Psoas muscle (tissue), 8 donors: Measurements from ENCODE around the gene FRZB. TPM values are rescaled to one million over a fixed set of nuclear protein-coding genes. Genes with fewer than 3 reads are reported as not detected.
A peak's percentile ranks its signal among the peaks of the same experiment; 100 is the strongest.

ENCODE experiments used
- ATAC-seq, 4 donors: fragments of 200-7000 bp; cut with Tn5 transposase; one replicate each; pipeline ENCODE4 v1.9.1; 2020; ENCODE audit warnings: moderate library complexity in 3 of 4, mild to moderate bottlenecking in 2 of 4
- DNase-seq, 2 donors: peaks; one replicate each; pipeline ENCODE4 v3.0.0-alpha.2; 2020
- H3K27ac ChIP-seq: fragments of 200-600 bp; one replicate; pipeline ENCODE4 v1.8.0; 2022
- H3K27me3 ChIP-seq, 3 donors: fragments of 200-600 bp in 1 of 3; one replicate each; pipeline versions ENCODE4 v1.6.1 to v1.8.0; 2013 to 2022; ENCODE audit warnings: low read length in 2 of 3, mild to moderate bottlenecking in 2 of 3, moderate library complexity in 1 of 3; ENCODE audit not compliant: insufficient read depth in 3 of 3
- H3K36me3 ChIP-seq, 2 donors: fragments of 200-600 bp in 1 of 2; one replicate each; pipeline versions ENCODE4 v1.6.1 to v1.8.0; 2013 to 2022; ENCODE audit warnings: low read depth in 1 of 2, mild to moderate bottlenecking in 1 of 2, moderate library complexity in 1 of 2; ENCODE audit not compliant: insufficient read depth in 1 of 2
- H3K4me1 ChIP-seq: fragments of 200-600 bp; one replicate; pipeline ENCODE4 v1.8.0; 2022
- H3K4me3 ChIP-seq: fragments of 200-600 bp; one replicate; pipeline ENCODE4 v1.8.0; 2022; ENCODE audit warnings: mild to moderate bottlenecking
- H3K9me3 ChIP-seq: fragments of 200-600 bp; one replicate; pipeline ENCODE4 v1.8.0; 2022
- WGBS, 3 donors: extraction: QIAGEN DNeasy Blood & Tissue Kit; methylation state at CpG; one replicate each; pipeline versions ENCODE4 v1.1.6 to v1.1.7; 2013; 5-methylcytosine and 5-hydroxymethylcytosine counted together
- intact Hi-C, 2 donors: fragments of 100-400 bp; cut with DNase I; formaldehyde crosslinking; loops; one replicate each; pipeline versions ENCODE4 v1.11.0 to v1.14.2; 2022
- polyA plus RNA-seq, 3 donors: library from polyadenylated mRNA; stranded (reverse); fragments of 200-250 nt; gene quantifications; one replicate each; pipeline ENCODE4 v1.2.3, GENCODE V29; 2013
- total RNA-seq, 4 donors: library from RNA; stranded (reverse); fragmentation: NEBNext Ultra II Directional in 2 of 4; extraction: Animal tissue kit (Norgen Biotek cat#: 25700) in 2 of 4; gene quantifications; one replicate each; pipeline versions ENCODE4 v1.2.1 to v1.2.4, GENCODE V29; 2021 to 2023
- TF ChIP-seq, protein P1 (sequence below): fragments of 200-600 bp; IDR thresholded peaks from one replicate; pipeline ENCODE4 v1.8.0; 2022; ENCODE audit warnings: antibody characterized with exemption
- donor health status: healthy with polysubstance abuse.
- donor health status: DM: no; HTN: no; CAD: no; lungs with moderate emphysema.
- donor health status: Bipolar disorder and iron deficiency.
- donor health status: healthy.
- donor health status: DM: yes; HTN: yes; CAD: no.
- donor health status: DM: no; HTN: no; CAD: no.
- donor health status: DM: no; HTN: no; CAD: no.
- donor health status: DM: yes; HTN: yes; CAD: no.

The FRZB gene
- total and polyA plus RNA-seq, 7 donors = 0.57 to 19.8 (median 2.7) TPM

DNA sequence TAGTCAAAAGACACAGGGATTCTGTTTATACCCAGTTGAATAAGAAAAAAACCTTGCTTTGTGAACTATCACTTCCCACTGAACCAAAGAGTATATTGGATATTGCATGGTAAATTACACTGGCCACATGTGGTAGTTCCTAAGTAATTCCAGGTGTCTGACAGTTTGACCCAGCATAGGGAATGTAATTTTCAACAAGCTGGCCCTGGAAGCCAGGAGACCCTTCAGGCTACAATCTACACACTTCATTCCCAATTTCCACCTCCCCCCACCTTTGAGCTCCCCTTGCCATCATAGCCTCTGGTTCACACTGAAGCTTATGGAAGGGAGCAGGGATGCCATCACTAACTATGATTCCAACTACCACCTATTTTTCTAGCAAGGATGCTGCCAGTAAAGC, 2.8 kb downstream of the FRZB start:
- DNase-seq (no peak), ATAC-seq (no peak)
- TF ChIP-seq, protein P1, sequence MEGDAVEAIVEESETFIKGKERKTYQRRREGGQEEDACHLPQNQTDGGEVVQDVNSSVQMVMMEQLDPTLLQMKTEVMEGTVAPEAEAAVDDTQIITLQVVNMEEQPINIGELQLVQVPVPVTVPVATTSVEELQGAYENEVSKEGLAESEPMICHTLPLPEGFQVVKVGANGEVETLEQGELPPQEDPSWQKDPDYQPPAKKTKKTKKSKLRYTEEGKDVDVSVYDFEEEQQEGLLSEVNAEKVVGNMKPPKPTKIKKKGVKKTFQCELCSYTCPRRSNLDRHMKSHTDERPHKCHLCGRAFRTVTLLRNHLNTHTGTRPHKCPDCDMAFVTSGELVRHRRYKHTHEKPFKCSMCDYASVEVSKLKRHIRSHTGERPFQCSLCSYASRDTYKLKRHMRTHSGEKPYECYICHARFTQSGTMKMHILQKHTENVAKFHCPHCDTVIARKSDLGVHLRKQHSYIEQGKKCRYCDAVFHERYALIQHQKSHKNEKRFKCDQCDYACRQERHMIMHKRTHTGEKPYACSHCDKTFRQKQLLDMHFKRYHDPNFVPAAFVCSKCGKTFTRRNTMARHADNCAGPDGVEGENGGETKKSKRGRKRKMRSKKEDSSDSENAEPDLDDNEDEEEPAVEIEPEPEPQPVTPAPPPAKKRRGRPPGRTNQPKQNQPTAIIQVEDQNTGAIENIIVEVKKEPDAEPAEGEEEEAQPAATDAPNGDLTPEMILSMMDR = no peak
- Histone ChIP-seq H3K4me3 (no peak overlapping the region), H3K36me3 (no peaks in the 10 kb centered on the region), H3K27ac (no peak overlapping the region), H3K9me3 (no peaks in the 10 kb centered on the region), H3K4me1 (peaks cover 15% of the 10 kb centered on the region), H3K27me3 (peaks cover 0 to 10% (median 0%) of the 10 kb centered on the region in 3 donors)
- intact Hi-C loops = no loop called here

DNA sequence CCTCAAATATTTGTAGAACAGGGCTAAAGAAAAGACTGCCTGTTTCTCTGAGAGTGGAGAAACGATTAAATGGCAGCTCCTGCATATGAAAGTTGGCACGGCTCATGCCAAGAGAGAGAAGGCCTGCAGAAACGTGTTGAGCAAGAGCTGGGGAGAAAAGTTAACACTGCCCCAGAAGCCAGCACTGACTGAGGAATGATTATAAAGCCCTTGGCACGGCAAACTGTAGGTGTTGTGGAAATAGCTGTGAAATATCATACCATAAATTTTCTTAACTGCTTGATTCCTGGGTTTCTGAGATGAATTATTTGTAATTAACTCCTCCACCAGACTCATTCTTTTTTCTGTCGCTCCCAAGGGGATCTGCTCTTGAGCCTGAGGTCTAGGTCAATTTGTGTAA, 4.3 kb downstream of the FRZB start:
- peaks cover 12% of the 10 kb centered on the region for H3K4me1 ChIP-seq
- peak in 1 of 2 donors; percentile 43 for DNase-seq
- H3K4me3 ChIP-seq = no peak overlapping the region
- H3K27ac ChIP-seq = peak overlapping the region; percentile 27
- peaks cover 4% of the 10 kb centered on the region for H3K9me3 ChIP-seq
- peaks cover 0 to 10% (median 0%) of the 10 kb centered on the region in 3 donors for H3K27me3 ChIP-seq
- TF ChIP-seq, protein P1 = no peak
- WGBS, 3 donors = 31 to 36% (median 35%) methylated on average over 5 of the region's 5 CpGs
- intact Hi-C loops = no loop called here
- no peaks in the 10 kb centered on the region for H3K36me3 ChIP-seq
- peak in 3 of 4 donors; percentile 52 to 70 (median 59) for ATAC-seq

DNA sequence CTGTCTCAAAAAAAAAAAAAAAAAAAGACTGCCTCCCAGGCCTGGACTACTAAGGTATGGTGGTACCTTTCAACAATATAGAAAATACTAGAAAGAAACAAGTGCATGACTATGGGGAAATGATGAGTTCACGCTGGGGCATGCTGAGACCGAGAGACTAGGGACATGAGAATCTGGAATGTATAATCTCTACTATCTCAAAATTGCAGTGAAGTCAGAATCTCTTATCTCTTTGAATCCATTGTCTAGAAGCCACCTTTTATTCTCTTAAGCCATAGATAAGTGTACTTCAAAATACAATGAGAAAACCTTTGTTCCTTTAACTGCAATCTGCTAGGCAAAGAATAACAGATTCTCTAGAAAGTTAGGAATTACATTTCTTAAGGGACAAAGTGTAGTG, 5.6 kb downstream of the FRZB start:
- Histone ChIP-seq H3K4me3 (no peak overlapping the region), H3K36me3 (no peaks in the 10 kb centered on the region), H3K9me3 (peaks cover 8% of the 10 kb centered on the region), H3K4me1 (peaks cover 5% of the 10 kb centered on the region), H3K27ac (no peak overlapping the region), H3K27me3 (peaks cover 0 to 3% (median 0%) of the 10 kb centered on the region in 3 donors)
- ATAC-seq (no peak), DNase-seq (no peak)
- WGBS, 3 donors = 94 to 98% (median 96%) methylated on average over 2 of the region's 2 CpGs
- TF ChIP-seq, protein P1 = no peak
- intact Hi-C loops = no loop called here

DNA sequence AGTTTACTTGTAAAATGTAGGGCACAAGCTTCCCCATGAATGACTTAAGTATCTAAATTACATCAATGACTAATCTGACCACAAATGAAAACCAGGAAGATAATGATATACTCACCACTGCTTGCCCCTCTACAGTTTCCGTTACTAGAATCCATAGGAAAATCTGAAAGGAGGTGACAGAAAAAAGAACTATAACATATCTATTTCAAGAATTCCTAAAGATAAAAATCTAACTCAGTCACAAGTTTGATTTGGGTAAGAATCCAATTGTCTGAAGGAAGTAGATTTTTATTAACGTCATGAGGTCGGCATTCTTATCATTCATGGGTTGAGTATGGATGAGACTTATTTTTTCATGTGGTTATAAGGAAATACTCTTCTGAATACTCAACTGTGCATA, 7.8 kb downstream of the FRZB start:
- ATAC-seq = no peak
- no peak overlapping the region for H3K4me3 ChIP-seq
- no peak overlapping the region for H3K27ac ChIP-seq
- peaks cover 5% of the 10 kb centered on the region for H3K4me1 ChIP-seq
- peaks cover 8% of the 10 kb centered on the region for H3K9me3 ChIP-seq
- intact Hi-C loops = no loop called here
- TF ChIP-seq, protein P1 = no peak
- 91 to 97% (median 96%) methylated on average over 3 of the region's 3 CpGs for WGBS, 3 donors
- no peak for DNase-seq
- H3K36me3 ChIP-seq = no peaks in the 10 kb centered on the region
- no peaks in the 10 kb centered on the region for H3K27me3 ChIP-seq

DNA sequence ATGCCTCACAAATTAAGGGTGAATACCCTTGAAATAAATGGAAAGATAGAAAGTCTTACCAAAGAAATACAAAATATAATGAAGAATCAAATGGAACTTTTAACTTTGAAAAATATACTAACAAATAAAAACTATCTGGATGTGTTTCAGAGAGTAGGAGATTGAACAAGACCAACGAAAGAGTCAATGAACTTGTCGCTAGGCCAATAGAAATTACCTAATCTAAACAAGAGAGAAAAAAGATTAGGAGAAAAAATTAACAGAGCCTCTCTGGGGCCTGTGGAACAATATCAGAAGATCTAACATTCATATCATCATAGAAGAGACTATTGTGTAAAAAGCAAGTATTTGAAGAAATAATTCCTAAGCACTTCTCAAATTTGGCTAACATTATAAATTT, 11.1 kb downstream of the FRZB start:
- no peak for DNase-seq
- Histone ChIP-seq H3K9me3 (peaks cover 8% of the 10 kb centered on the region), H3K4me1 (no peaks in the 10 kb centered on the region), H3K27ac (no peak overlapping the region), H3K4me3 (no peak overlapping the region), H3K27me3 (no peaks in the 10 kb centered on the region), H3K36me3 (no peaks in the 10 kb centered on the region)
- 86 to 98% (median 91%) methylated on average over 2 of the region's 2 CpGs for WGBS, 3 donors
- intact Hi-C loops = no loop called here
- ATAC-seq = no peak
- TF ChIP-seq, protein P1 = no peak
